ENCODE results near the gene SLX9.
"Not testable (repeated sequence)": the region's sequence is repeated elsewhere in the genome, so short reads cannot be mapped to it uniquely, and the experiment has no call there.

The SLX9 gene

DNA sequence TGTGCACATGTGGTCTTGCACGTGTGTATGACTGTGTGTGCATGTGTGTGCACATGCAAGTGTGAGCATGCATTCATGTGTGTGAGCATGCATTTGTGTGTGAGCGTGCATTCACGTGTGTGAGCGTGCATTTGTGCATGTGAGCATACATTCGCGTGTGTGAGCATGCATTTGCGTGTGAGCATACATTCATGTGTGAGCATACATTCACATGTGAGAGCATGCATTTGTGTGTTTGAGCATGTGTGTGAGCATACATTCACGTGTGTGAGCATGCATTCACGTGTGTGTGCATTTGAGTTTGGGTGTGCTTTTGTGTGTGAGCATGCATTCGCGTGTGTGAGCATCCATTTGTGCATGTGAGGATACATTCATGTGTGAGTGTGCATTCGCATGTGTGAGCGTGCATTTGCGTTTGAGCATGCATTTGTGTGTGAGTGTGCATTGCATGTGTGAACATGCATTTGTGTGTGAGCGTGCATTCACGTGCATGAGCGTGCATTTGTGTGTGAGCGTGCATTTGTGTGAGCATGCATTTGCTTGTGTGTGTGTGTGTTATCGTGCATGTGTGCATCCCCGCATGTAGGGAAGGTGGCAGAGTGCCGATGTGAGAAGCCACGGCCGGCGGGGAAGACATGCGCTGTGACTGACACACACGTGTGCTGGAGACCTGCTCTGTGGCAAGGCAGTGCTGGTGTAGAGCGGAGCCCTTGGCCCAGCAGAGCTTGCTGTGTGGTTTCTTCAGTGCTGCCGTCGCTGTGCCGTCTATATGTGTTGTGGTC is 37.4 kb upstream of the SLX9 start:
- no peak for DNase-seq

GRCh38 chr21:44903050-44903685 is 36.7 kb upstream of the SLX9 start:
- DNase-seq: no peak

GRCh38 chr21:44903689-44904088 is 36.1 kb upstream of the SLX9 start:
- no peak for DNase-seq

GRCh38 chr21:44904141-44904923 is 35.5 kb upstream of the SLX9 start:
- DNase-seq: no peak

DNA sequence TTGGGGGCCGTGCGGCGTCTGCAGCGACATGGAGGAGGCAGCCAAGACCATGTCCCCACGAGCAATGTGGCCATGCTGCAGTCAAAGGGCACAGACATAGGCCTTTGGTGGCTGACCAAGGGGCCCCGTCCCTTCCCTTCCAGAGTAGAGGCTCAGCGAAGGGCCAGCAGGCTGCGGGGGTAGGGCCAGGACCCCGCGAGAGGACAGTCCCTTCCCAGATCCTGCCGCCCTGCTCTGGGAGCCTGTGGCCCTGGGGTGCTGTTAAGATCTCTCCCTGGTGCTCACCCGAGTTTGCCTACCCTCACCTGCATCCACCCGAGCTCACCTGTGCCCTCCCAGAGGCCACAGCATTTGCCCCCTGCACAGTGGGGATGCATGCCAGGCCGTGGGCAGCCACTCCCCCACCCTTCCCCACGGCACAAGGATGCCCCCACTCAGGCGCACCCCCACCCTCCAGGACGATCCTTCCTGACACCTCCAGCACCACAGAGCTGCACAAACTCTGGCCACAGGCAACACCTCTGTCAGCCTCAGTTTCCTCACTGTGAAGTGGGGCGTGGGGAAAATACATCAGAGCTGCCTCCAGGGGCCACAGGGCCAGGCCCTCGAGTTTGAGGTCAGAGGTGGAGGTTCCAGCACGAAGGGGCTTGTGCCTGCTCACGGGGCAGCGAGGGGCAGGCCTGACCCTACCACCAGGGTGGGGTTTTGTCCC is 34.7 kb upstream of the SLX9 start:
- no peak for DNase-seq

GRCh38 chr21:44905728-44906090 is 34.1 kb upstream of the SLX9 start:
- DNase-seq: no peak

GRCh38 chr21:44907225-44907965 is 32.4 kb upstream of the SLX9 start:
- DNase-seq: no peak

- no peak for DNase-seq
These were observed 31.6 kb upstream of the SLX9 start for GRCh38 chr21:44907966-44908895.

DNA sequence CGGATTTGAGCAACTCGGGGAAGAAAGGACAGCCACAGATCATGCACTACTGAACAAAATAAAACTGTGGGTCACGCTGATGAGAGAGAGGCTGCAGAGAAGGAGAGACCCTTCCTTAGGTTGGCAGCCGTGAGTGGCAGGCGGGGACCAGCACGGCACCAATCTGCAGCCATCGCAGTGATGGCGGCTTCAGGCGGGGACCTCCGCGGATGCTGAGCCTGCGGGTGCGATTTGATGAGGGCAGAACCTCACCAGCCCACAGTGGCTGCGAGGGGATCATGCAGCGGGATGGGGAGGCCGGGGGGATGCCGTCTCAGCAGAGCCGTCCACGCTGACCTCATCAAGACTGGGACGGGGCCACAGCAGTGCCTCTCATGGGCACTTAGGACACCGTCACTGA is 30.9 kb upstream of the SLX9 start:
- no peak for DNase-seq

GRCh38 chr21:44909719-44910118 is 30.1 kb upstream of the SLX9 start:
- no peak for DNase-seq

DNA sequence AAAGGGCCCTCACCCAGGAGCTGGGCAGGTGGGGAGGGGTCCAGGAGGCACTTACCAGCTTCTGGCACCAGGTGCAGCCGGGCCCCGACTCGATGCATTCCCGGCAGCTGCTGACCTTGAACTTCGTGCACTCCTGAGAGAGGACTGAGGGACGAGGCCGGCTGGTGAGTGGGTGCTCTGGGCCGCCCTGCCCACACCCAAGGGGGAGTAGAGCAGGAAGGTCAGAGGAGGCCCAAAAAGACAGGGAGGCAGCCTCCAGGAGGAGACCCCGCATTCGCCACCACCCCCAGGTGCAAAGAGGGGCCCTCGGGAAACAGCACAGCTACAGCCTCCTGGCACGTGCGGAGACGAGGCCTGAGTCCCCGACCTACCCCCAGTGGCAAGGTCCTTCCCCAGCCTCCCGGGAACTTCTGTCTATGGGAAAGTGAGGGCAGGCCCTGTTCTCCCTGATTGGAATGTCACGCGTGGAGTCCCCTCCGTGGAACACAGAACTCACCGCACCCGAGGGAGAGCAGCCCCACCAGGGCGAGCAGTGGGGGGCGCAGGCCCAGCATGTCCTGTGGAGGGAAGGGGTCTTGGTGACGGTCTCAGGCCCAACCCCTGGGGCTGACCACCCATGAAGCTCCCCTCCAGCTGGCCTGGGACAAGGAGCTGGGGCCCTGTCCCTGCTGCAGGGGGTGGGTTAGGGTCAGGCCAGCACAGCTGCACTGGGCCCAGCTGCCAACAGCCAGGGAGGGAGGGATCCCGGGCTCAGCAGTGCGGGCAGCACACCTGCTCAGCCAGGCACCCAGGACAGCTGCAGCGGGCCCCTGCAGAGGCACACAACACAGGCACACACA is 29.4 kb upstream of the SLX9 start:
- DNase-seq: no peak

GRCh38 chr21:44911068-44911383 is 28.8 kb upstream of the SLX9 start:
- no peak for DNase-seq

GRCh38 chr21:44911384-44912157 is 28.3 kb upstream of the SLX9 start:
- no peak for DNase-seq

DNA sequence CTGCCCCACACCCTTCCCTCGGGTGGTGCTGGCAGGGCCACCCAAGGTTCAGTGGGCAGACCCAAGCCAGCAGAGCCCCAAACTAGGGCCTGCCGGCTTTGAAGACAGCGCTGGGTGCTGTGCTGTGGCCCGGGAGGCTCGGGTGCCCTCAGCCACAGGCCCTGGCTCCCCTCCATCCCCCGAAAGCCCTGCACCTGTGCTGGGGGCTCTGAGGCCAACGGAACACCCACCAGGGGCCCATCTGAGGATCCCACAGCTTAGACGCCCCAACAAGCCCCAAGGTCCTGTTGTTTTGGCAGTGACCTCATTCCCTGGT is 27.7 kb upstream of the SLX9 start:
- DNase-seq: no peak

DNA sequence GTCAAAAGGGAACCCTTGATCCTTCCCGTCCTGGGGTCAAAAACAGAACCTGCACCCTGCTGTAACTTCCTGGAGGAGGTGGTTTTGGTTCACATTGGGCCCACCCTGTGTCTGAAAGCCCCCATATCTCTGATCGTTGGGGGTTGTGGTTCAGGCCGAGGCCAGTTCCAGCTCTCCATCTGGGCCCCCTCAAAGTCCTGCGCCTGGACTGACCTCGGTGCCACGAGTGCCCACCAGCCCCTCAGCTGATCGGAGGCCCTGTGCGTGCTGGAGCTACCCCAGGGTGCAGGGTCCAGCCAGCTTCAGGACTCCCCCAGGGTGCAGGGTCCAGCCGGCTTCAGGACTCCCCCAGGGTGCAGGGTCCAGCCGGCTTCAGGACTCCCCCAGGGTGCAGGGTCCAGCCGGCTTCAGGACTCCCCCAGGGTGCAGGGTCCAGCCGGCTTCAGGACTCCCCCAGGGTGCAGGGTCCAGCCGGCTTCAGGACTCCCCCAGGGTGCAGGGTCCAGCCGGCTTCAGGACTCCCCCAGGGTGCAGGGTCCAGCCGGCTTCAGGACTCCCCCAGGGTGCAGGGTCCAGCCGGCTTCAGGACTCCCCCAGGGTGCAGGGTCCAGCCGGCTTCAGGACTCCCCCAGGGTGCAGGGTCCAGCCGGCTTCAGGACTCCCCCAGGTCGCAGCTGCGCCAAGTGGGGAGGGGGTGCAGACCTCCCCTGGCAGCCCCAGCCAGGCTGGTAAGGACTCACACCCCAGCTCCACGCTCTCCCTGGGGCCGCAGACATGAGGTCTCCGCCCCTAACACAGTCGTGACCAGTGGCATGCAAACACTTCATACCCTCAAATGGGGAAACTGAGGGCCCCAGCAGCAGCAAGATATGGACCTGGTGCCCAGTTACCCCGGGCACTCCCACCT is 27.1 kb upstream of the SLX9 start:
- DNase-seq: not testable (repeated sequence)

GRCh38 chr21:44913425-44914175 is 26.2 kb upstream of the SLX9 start:
- no peak for DNase-seq

DNA sequence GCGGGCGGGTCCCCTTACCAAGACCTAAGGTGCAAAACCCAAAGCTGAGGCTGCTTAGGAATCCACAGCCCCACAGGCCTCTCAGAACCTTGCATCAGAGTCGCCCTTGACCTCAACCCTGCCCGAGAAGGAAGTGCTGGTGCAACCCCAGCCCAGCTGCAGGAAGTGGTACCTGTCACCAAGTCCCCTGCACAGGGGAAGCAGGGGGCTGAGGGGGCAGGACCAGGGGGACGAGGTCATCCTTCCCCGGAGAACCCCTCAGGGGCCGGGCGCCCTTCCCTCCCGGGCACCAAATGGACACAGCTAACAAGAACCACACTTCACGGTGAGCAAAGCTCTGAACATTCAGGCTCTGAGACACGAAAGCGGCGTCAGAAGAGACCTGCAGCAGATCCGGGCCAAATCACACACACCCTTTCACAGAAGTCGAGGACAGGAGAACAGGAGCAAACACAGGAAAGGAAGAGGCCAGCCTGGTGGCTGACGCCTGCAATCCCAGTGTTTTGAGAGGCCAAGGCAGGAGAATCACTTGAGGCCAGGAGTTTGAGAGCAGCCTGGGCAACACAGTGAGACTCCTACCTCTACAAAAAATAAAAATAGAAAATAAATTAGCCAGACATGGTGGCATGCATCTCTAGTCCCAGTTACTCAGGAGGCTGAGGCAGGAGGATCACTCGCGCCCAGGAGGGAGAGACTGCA is 25.5 kb upstream of the SLX9 start:
- no peak for DNase-seq
